Neural progenitor cell (in vitro differentiated cells): ENCODE measurements around the gene LRBA.

Experiments
- EZH2 ChIP-seq: fragments of 200-600 bp; sonication (generic); IDR thresholded peaks from 2 replicates; pipeline ENCODE4 v1.6.1; 2017; ENCODE audit warnings: antibody characterized with exemption, mild to moderate bottlenecking, moderate library complexity
- TF ChIP-seq, protein P1 (sequence below): fragments of 200-600 bp; sonication (generic); IDR thresholded peaks from 2 replicates; pipeline ENCODE4 v1.5.1; 2017; ENCODE audit warnings: antibody characterized with exemption, mild to moderate bottlenecking

DNA sequence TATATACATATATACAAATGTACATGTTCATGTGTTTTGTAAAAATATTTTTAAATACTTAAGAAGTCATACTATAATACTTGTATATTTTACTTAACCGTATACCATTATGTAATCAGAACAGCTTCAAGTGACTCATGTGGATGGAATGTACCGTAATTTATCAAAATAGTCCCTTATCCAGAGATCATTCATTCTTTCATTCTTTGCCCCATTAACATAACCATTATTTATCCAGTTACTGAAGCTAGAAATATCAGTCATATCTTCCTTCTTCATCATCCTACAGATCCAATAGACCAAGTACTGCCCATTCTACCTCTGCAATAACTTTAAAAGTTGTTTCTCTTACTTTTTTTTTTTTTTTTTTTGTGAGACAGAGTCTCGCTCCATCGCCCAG is 268.9 kb downstream of the LRBA start:
- TF ChIP-seq, protein P1, sequence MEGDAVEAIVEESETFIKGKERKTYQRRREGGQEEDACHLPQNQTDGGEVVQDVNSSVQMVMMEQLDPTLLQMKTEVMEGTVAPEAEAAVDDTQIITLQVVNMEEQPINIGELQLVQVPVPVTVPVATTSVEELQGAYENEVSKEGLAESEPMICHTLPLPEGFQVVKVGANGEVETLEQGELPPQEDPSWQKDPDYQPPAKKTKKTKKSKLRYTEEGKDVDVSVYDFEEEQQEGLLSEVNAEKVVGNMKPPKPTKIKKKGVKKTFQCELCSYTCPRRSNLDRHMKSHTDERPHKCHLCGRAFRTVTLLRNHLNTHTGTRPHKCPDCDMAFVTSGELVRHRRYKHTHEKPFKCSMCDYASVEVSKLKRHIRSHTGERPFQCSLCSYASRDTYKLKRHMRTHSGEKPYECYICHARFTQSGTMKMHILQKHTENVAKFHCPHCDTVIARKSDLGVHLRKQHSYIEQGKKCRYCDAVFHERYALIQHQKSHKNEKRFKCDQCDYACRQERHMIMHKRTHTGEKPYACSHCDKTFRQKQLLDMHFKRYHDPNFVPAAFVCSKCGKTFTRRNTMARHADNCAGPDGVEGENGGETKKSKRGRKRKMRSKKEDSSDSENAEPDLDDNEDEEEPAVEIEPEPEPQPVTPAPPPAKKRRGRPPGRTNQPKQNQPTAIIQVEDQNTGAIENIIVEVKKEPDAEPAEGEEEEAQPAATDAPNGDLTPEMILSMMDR: no peak
- no peak for TF ChIP-seq EZH2
